Esophagus muscularis mucosa (tissue), 4 donors: ENCODE data around the gene TIMM8B. TPM values are rescaled to one million over a fixed set of nuclear protein-coding genes. Genes with fewer than 3 reads are reported as not detected.

Experiments used
- DNase-seq: peaks from one replicate; pipeline ENCODE4 v3.0.0-alpha.2; 2017; ENCODE audit errors: extremely low spot score
- H3K27ac ChIP-seq, 4 donors: fragments of 200-600 bp; sonication (generic); replicated peaks in 1 of 4; 1 replicate in 3 of 4; 2 replicates in 1 of 4; pipeline ENCODE4 v1.5.1; 2016 to 2019; ENCODE audit warnings: mild to moderate bottlenecking in 1 of 4
- H3K27me3 ChIP-seq, 4 donors: fragments of 200-600 bp; sonication (generic); one replicate each; pipeline versions ENCODE4 v1.5.1 to v1.6.0; 2016 to 2019
- H3K36me3 ChIP-seq, 4 donors: fragments of 200-600 bp; sonication (generic); one replicate each; pipeline ENCODE4 v1.5.1; 2016 to 2019
- H3K4me1 ChIP-seq, 4 donors: fragments of 200-600 bp; sonication (generic); one replicate each; pipeline ENCODE4 v1.5.1; 2016 to 2019
- H3K4me3 ChIP-seq, 4 donors: fragments of 200-600 bp; sonication (generic); 1 replicate in 2 of 4; 2 replicates in 2 of 4; pipeline ENCODE4 v1.5.1; 2016 to 2019; ENCODE audit warnings: mild to moderate bottlenecking in 4 of 4, moderate library complexity in 1 of 4
- H3K9me3 ChIP-seq, 4 donors: fragments of 200-600 bp; sonication (generic); 1 replicate in 3 of 4; 2 replicates in 1 of 4; pipeline ENCODE4 v1.5.1; 2016 to 2019
- EP300 ChIP-seq: sonication (generic); formaldehyde crosslinking; IDR thresholded peaks from one replicate; pipeline ENCODE4 v1.6.1; 2017; ENCODE audit warnings: antibody characterized with exemption
- POLR2A ChIP-seq: fragments of 450-650 bp; IDR thresholded peaks from one replicate; pipeline ENCODE4 v1.6.1; 2017; ENCODE audit warnings: antibody characterized with exemption, moderate library complexity, mild to moderate bottlenecking, low read depth
- POLR2AphosphoS5 ChIP-seq, 2 donors: sonication (generic); formaldehyde crosslinking; IDR thresholded peaks; one replicate each; pipeline ENCODE4 v1.6.1; 2017; ENCODE audit warnings: antibody characterized with exemption in 2 of 2
- WGBS: methylation state at CpG from one replicate; pipeline ENCODE4 v1.1.5; 2018; 5-methylcytosine and 5-hydroxymethylcytosine counted together
- intact Hi-C: fragments of 100-400 bp; cut with DNase I; formaldehyde crosslinking; loops from one replicate; pipeline ENCODE4 v1.15.1; 2023
- small RNA-seq, 3 donors: library from RNA; depleted of rRNA; stranded (forward); fragments of <200 nt; gene quantifications; one replicate each; pipeline ENCODE3, GENCODE V24; 2016
- total RNA-seq, 4 donors: library from RNA; depleted of rRNA; stranded (reverse); fragments of >200 nt; gene quantifications; one replicate each; pipeline versions ENCODE4 v1.1.0 to v1.2.1, GENCODE V29; 2016
- TF ChIP-seq, protein P1 (sequence below), 3 experiments: fragments of 200-600 bp in 2 of 3; fragments of 450-650 bp in 1 of 3; sonication (generic) in 2 of 3; IDR thresholded peaks; one replicate each; pipeline ENCODE4 v1.5.1; 2017 to 2019; ENCODE audit warnings: antibody characterized with exemption in 3 of 3, mild to moderate bottlenecking in 2 of 3, moderate library complexity in 1 of 3

The TIMM8B gene
- total RNA-seq, 4 donors from 2014 or later, result 27.8 to 57.7 (median 30.9) TPM

DNA sequence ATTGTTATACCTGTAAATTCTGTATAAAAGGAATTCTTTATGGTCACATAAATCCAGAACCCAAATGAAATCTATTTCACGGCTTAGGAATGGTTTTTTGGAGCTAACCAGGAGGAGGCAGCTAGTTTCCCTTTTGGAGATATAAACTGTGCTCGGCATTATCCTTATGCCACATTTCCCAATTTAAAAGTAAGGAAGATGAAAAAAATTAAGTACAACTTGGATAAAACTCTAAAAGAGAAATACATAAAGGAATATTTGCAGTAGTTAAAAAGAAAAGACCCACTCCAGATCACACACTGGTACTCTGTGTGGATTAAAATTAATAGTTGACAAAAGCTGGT lies 43.6 kb downstream of the TIMM8B start:
- H3K27ac ChIP-seq, result no peak overlapping the region
- no peak for DNase-seq
- intact Hi-C loops, result no loop called here
- H3K4me3 ChIP-seq, result no peak overlapping the region
- no peak for TF ChIP-seq POLR2AphosphoS5 (IDR thresholded peaks at IDR 0.05)
- TF ChIP-seq EP300, result no peak
- TF ChIP-seq, protein P1, sequence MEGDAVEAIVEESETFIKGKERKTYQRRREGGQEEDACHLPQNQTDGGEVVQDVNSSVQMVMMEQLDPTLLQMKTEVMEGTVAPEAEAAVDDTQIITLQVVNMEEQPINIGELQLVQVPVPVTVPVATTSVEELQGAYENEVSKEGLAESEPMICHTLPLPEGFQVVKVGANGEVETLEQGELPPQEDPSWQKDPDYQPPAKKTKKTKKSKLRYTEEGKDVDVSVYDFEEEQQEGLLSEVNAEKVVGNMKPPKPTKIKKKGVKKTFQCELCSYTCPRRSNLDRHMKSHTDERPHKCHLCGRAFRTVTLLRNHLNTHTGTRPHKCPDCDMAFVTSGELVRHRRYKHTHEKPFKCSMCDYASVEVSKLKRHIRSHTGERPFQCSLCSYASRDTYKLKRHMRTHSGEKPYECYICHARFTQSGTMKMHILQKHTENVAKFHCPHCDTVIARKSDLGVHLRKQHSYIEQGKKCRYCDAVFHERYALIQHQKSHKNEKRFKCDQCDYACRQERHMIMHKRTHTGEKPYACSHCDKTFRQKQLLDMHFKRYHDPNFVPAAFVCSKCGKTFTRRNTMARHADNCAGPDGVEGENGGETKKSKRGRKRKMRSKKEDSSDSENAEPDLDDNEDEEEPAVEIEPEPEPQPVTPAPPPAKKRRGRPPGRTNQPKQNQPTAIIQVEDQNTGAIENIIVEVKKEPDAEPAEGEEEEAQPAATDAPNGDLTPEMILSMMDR (IDR thresholded peaks at IDR 0.05), result no peak
- no peak for TF ChIP-seq POLR2A
- 94% methylated on average over 2 of the region's 2 CpGs for whole genome bisulfite sequencing
- peaks cover 35 to 86% (median 66%) of the 10 kb centered on the region in 4 donors for H3K36me3 ChIP-seq
- H3K4me1 ChIP-seq, result no peaks in the 10 kb centered on the region
- H3K27me3 ChIP-seq, result no peaks in the 10 kb centered on the region
- no peaks in the 10 kb centered on the region for H3K9me3 ChIP-seq

- peaks cover 40 to 86% (median 67%) of the 10 kb centered on the region in 4 donors for H3K36me3 ChIP-seq
- no peaks in the 10 kb centered on the region for H3K4me1 ChIP-seq
- no peak overlapping the region for H3K4me3 ChIP-seq
- H3K27me3 ChIP-seq, result no peaks in the 10 kb centered on the region
- intact Hi-C loops, result no loop called here
- no peaks in the 10 kb centered on the region for H3K9me3 ChIP-seq
- H3K27ac ChIP-seq, result no peak overlapping the region
- no peak for TF ChIP-seq POLR2A
- TF ChIP-seq, protein P1 (IDR thresholded peaks at IDR 0.05), result no peak
- TF ChIP-seq EP300, result no peak
- TF ChIP-seq POLR2AphosphoS5 (IDR thresholded peaks at IDR 0.05), result no peak
- no peak for DNase-seq
- WGBS, result 67% methylated on average over 6 of the region's 6 CpGs
Measured at GRCh38 chr11:112042161-112042960, 44.2 kb downstream of the TIMM8B start.

- H3K36me3 ChIP-seq, result peaks cover 30 to 86% (median 70%) of the 10 kb centered on the region in 4 donors
- H3K4me1 ChIP-seq, result no peaks in the 10 kb centered on the region
- no peaks in the 10 kb centered on the region for H3K27me3 ChIP-seq
- intact Hi-C loops, result no loop called here
- no peak for DNase-seq
- no peak overlapping the region for H3K4me3 ChIP-seq
- H3K27ac ChIP-seq, result no peak overlapping the region
- no peak for TF ChIP-seq EP300
- TF ChIP-seq, protein P1 (IDR thresholded peaks at IDR 0.05), result no peak
- TF ChIP-seq POLR2A, result no peak
- no peak for TF ChIP-seq POLR2AphosphoS5 (IDR thresholded peaks at IDR 0.05)
- no peaks in the 10 kb centered on the region for H3K9me3 ChIP-seq
Measured at GRCh38 chr11:112037527-112037926, 49.0 kb downstream of the TIMM8B start.

Small RNAs within 50 kb of the gene (small RNA-seq; reads per million reads assigned to genes)
- 0 reads per million in 3 donors for gene AP000907.3

Other genes starting within 250 kb of the TIMM8B start
- gene ALG9, start 215.2 kb downstream of the TIMM8B start, total RNA-seq, result 10 to 100 TPM; 18.4 to 24.1 (median 22.1) TPM
- gene FDXACB1, start 207.6 kb downstream of the TIMM8B start, total RNA-seq, result under 1 TPM; 0.83 to 0.92 (median 0.84) TPM
- 10 to 100 TPM in 3 of 4 donors, 1 to 10 TPM in 1; 8.7 to 21.7 (median 19.9) TPM for gene CFAP68, start 207.2 kb downstream of the TIMM8B start, total RNA-seq
- gene CRYAB, start 175.0 kb downstream of the TIMM8B start, total RNA-seq, result 100 to 1,000 TPM; 315 to 493 (median 382) TPM
- gene HSPB2, start 174.0 kb downstream of the TIMM8B start, total RNA-seq, result 1 to 10 TPM; 1.2 to 4.0 (median 2.4) TPM
- 1 to 10 TPM; 1.8 to 6.9 (median 2.9) TPM for gene C11orf52, start 167.8 kb downstream of the TIMM8B start, total RNA-seq
- gene DIXDC1, start 149.4 kb downstream of the TIMM8B start, total RNA-seq, result 100 to 1,000 TPM; 101 to 168 (median 122) TPM
- 10 to 100 TPM; 27.2 to 32.4 (median 29.4) TPM for gene DLAT, start 61.3 kb downstream of the TIMM8B start, total RNA-seq
- gene PIH1D2, start 12.7 kb downstream of the TIMM8B start, total RNA-seq, result 1 to 10 TPM in 2 of 4 donors, under 1 TPM in 2; 0.83 to 1.5 (median 1.1) TPM
- gene NKAPD1, start 12.5 kb downstream of the TIMM8B start, total RNA-seq, result 10 to 100 TPM; 13.7 to 20.4 (median 16.1) TPM
- 100 to 1,000 TPM; 112 to 148 (median 128) TPM for gene SDHD, start 117 bp upstream of the TIMM8B start, total RNA-seq
- gene IL18, start 77.3 kb upstream of the TIMM8B start, total RNA-seq, result 1 to 10 TPM; 5.8 to 7.9 (median 6.8) TPM
- 1 to 10 TPM in 1 of 4 donors, under 1 TPM in 1, not detected in 2; 0.40 to 4.2 TPM for gene TEX12, start 80.6 kb upstream of the TIMM8B start, total RNA-seq
- 10 to 100 TPM in 1 of 4 donors, 1 to 10 TPM in 3; 1.4 to 11.6 (median 3.1) TPM for gene BCO2, start 88.8 kb upstream of the TIMM8B start, total RNA-seq
- 10 to 100 TPM; 22.2 to 45.3 (median 28.5) TPM for gene PTS, start 139.7 kb upstream of the TIMM8B start, total RNA-seq
- gene PLET1, start 174.1 kb upstream of the TIMM8B start, total RNA-seq, result not detected